ENCODE measurements around the gene SMIM41.
A peak's percentile ranks its signal among the peaks of the same experiment; 100 is the strongest.

SMIM41 gene

GRCh38 chr12:52063082-52063924, 16.2 kb upstream of the SMIM41 start:
- no peak for DNase-seq (ENCODE audit: low read depth, low spot score)

DNA sequence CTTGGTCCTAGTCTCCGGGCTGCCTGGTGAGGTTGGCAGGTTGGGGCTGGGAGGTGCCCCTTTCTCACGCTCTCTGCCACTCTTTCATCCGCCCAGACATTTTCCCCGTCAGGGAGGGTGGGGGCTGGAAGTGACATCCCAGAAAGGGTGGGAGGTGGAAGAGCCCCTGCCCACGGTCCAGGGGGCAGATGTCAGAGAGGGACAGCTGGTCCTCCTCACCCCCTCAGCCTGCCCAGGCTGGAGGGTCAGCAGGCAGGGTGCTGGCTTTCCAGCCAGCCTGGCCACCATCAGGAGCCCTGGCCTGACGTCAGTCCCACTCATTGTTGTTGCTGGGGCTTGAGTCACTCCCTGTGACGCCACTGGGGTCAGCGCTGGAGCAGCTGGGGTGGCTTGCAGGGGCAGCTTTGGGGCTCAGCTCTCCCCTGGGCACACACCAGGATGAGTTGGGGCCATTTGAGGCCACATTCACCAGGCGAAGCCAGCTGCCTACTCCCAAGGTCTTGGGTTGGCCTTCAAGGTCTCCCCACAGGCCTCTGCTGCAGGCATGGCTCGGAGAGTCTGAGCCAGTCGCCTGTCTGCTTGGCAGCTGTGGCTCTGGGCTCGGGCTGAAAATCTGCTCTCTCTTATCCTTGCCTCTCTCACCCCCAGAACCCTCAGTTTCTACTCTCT, 15.4 kb upstream of the SMIM41 start:
- DNase-seq (ENCODE audit: low read depth, low spot score), result peak; percentile 74

DNA sequence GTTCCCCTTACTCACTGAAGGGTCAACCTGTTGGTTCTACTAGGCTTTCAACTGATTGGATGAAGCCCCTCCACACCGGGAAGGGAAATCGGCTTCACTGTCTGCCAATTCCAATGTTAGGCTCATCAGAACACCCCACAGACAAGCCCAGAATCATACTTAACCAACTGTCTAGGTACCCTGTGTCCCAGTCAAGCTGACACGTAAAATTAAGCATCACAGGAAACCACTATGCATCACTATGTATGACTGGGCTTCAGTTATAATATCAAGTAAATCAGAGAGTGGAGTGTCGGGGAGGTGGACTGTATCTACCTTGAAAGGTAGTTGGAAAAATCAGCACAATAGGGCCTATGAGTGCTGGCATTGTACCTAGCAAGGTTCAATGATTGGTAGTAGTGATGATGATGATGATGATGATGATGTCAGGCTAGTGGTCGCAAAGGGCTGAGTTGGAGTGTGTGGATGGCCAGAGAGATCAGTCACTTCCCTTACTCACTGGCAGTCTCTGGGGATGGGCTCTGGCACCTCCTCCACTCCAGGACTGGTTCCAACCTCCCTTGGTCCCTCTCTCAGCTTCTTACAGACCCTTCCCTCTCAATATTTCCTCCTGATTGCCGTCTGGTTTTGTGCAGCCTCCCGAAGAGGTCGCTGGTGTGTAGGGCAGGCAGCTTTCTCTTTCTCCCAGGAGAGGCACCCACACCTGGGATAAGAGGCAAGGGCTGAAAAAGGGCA, 13.0 kb upstream of the SMIM41 start:
- no peak for DNase-seq (ENCODE audit: low read depth, low spot score)

- DNase-seq (ENCODE audit: low read depth, low spot score), result no peak
These were observed 12.5 kb upstream of the SMIM41 start for GRCh38 chr12:52067081-52067374.

- DNase-seq (ENCODE audit: low read depth, low spot score), result peak; percentile 91
These were observed 9.9 kb upstream of the SMIM41 start, which contains the start of gene ATG101 for GRCh38 chr12:52069327-52070184. ATG101 (plus strand) TSS chr12:52069978; CDS start chr12:52073651, 3,673 bp downstream.

GRCh38 chr12:52070185-52070925, 9.1 kb upstream of the SMIM41 start:
- DNase-seq (ENCODE audit: low read depth, low spot score), result no peak

GRCh38 chr12:52073531-52074381, 5.7 kb upstream of the SMIM41 start:
- DNase-seq (ENCODE audit: low read depth, low spot score), result peak; percentile 58

GRCh38 chr12:52074971-52075724, 4.4 kb upstream of the SMIM41 start:
- DNase-seq (ENCODE audit: low read depth, low spot score), result no peak

DNA sequence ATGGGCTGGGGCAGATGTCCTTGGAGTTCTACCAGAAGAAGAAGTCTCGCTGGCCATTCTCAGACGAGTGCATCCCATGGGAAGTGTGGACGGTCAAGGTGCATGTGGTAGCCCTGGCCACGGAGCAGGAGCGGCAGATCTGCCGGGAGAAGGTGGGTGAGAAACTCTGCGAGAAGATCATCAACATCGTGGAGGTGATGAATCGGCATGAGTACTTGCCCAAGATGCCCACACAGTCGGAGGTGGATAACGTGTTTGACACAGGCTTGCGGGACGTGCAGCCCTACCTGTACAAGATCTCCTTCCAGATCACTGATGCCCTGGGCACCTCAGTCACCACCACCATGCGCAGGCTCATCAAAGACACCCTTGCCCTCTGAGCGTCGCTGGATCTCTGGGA, 2.7 kb upstream of the SMIM41 start:
- no peak for DNase-seq (ENCODE audit: low read depth, low spot score)

- DNase-seq (ENCODE audit: low read depth, low spot score), result no peak
These were observed 1.2 kb upstream of the SMIM41 start for GRCh38 chr12:52078276-52078675.

DNA sequence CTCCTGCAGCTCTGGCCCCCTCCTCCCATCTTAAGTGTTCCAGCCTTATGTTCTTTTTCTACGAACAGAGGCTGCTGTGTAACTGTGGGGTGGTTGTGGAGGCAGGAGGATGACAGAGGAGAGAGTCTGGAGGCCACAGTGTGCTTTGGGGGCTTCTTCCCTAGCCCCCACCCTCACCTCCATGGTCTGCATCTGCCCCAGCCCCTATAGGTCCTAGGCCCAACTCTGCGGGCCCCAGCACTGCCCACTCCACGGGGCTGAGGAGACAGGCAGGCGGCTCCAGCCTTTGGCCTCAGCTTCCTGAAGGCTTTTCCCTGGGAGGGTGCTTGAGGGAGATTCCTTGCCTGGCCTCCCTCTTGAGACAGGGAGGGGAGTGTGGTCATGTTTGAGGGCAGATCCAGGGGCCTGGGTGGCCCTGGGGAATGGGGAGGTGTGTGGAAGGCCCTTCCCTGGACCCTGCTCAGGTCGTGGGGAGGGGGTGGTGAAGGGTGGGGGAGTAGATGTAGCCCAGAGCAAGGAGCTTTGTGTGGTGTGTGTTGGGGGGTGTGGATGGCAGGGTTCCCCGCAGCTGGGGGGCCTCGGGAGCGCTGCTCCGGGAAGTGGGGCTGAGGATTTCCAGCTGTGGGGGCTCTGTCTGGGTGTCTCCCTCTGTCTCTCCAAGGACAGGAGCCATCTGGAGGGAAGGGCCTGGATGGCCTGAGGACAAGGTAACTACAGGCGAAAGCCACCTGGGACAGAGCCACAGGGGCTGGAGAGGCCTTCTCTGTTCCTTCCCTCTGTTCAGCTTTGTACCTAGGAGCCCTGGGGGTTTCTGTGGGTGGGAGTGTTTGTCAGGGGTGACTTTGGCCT, 1.1 kb downstream of the SMIM41 start:
- no peak for DNase-seq (ENCODE audit: low read depth, low spot score)

DNA sequence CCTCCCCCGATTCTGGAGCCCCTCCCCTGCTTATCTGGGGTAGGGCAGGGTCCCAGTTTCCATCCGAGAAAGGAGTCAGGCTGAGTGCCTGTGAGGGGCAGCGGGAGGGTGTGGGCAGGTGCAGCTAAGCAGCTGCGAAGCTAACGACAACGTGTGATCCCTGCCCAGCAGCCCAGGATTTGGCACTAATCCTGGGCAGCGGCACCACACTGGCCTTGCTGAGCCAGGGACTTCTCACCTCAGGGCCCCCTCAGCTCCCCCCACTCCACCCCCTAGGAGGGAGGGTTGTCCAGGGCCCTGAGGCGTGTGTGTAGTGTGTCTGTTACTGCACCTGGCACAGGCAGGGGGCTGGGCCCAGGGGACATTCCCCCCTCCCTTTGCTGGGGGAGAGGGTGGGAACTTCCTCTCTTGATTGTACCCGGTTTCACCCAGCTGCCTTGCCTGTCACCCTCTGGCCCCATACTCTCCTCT, 1.8 kb downstream of the SMIM41 start:
- DNase-seq (ENCODE audit: low read depth, low spot score), result no peak

GRCh38 chr12:52082026-52082668, 2.6 kb downstream of the SMIM41 start:
- no peak for DNase-seq (ENCODE audit: low read depth, low spot score)

DNA sequence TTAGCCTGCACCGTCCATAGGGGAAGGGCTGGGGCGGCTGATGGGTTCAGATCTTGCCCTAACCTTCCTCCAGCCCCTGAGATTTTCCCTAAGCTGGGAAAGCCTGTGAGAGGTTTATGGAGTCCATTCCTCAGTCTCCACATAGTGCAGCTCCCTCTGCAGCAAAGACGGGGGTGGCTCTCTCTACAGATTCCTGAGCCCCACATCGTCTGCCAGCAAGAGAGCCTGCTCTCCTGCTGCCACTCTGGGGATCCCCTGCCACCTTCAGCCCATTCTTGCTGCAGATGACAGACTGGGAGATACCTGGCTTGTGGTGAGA, 3.1 kb downstream of the SMIM41 start:
- DNase-seq (ENCODE audit: low read depth, low spot score), result no peak

DNA sequence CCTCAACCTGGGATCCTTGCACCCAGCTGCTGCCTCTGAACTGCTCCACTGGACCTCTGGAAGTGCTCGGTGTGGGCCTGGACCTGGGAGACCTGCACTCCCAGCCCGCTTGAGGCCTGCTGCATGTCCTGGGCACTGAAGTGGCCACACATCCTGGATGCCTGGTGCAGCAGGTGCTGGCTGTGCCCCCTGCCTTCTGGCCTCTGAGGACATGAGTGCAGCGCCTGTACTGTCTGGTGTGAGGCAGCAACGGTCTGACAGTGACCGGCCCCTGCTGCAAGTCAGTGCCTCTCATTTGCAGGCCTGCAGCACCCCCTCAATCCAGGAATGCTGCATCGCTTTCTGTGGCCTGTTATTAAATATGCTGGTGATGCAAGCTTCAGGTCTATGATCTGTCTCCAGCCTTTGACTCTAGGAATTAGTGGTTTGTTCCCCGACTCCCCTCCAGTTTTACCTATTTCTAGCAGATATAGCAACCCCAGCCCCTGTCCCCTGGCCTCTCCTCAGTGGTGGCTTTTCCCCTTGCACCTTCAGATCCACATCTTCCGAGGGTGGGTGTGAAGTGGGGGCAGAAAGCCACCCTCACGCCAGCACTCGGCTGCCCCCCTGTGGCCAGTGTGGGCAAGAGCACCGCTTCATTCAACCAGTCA, 3.6 kb downstream of the SMIM41 start:
- DNase-seq (ENCODE audit: low read depth, low spot score), result no peak

DNA sequence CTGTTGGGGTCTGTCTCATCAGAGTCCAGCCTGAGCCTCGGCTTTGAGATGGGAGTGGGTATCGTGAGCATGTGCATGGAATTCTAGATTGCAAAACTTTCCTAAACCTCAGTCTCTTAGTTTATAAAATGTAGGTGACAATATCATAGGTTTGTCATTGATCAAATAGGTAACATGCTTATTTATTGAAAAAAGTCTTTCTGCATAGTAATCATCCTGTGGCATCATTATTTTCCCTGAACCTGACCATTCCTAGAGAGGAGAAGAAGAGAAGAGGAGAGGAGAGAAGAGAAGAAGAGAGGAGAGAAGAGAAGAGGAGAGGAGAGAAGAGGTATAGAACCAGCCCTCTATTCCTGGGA, 4.1 kb downstream of the SMIM41 start:
- DNase-seq (ENCODE audit: low read depth, low spot score), result no peak

- DNase-seq (ENCODE audit: low read depth, low spot score), result no peak
These were observed 5.2 kb downstream of the SMIM41 start for GRCh38 chr12:52084491-52085231.
